PFSK-1 (cell line): ENCODE data around the gene DNAH17.

Experiments
- POLR2AphosphoS5 ChIP-seq: IDR thresholded peaks from 2 replicates; pipeline ENCODE4 v1.6.1; 2012; ENCODE audit warnings: low read depth, mild to moderate bottlenecking, control low read depth, low read length, moderate library complexity
- REST ChIP-seq, 2 experiments: IDR thresholded peaks; 2 replicates each; pipeline versions ENCODE4 v1.6.1 to v1.8.0; 2011 to 2012; ENCODE audit warnings: low read depth in 2 of 2, low read length in 2 of 2, control low read depth in 1 of 2, inconsistent platforms in 1 of 2, mild to moderate bottlenecking in 1 of 2, moderate library complexity in 1 of 2; ENCODE audit not compliant: insufficient read depth in 1 of 2
- SIN3A ChIP-seq: IDR thresholded peaks from 2 replicates; pipeline ENCODE4 v1.6.1; 2012; ENCODE audit warnings: mild to moderate bottlenecking, low read length, moderate library complexity, borderline replicate concordance; ENCODE audit not compliant: insufficient read depth
- TAF1 ChIP-seq: IDR thresholded peaks from 2 replicates; pipeline ENCODE4 v1.6.1; 2012; ENCODE audit warnings: low read length, control low read depth, borderline replicate concordance; ENCODE audit not compliant: insufficient read depth

- TF ChIP-seq POLR2AphosphoS5 (no peak), SIN3A (no peak), REST (IDR thresholded peaks at IDR 0.05; ENCODE audit: insufficient read depth in 1 of 2, low read depth in 2 of 2, low read length in 2 of 2) (no peak), TAF1 (no peak)
Observed at GRCh38 chr17:78504156-78504925, 72.9 kb downstream of the DNAH17 start.
